Astrocyte (in vitro differentiated cells and primary cell): Measurements from ENCODE around the gene RGS1. TPM values are rescaled to one million over a fixed set of nuclear protein-coding genes. Genes with fewer than 3 reads are reported as not detected.

Experiments used
- DNase-seq: peaks from one replicate; pipeline ENCODE4 v3.0.0-alpha.2; 2010; ENCODE audit warnings: low read depth
- FAIRE-seq: peaks from 2 replicates; lab custom pipeline; 2011; peaks lifted over from hg19 to GRCh38; lab: Jason Lieb, UNC
- H2AFZ ChIP-seq: 2 replicates; pipeline ENCODE4 v1.6.0; 2012; ENCODE audit warnings: low read depth, low read length, inconsistent platforms
- H3K27ac ChIP-seq: 2 replicates; pipeline ENCODE4 v1.5.1; 2011; ENCODE audit warnings: low read depth, low read length, inconsistent platforms
- H3K27me3 ChIP-seq: 2 replicates; pipeline ENCODE4 v1.6.0; 2011; ENCODE audit warnings: low read length, inconsistent platforms; ENCODE audit not compliant: insufficient read depth
- H3K36me3 ChIP-seq: 2 replicates; pipeline ENCODE4 v1.5.1; 2011; ENCODE audit warnings: low read length, inconsistent platforms; ENCODE audit not compliant: insufficient read depth
- H3K4me1 ChIP-seq: 2 replicates; pipeline ENCODE4 v1.5.1; 2011; ENCODE audit warnings: low read length, inconsistent platforms; ENCODE audit not compliant: insufficient read depth
- H3K4me2 ChIP-seq: 2 replicates; pipeline ENCODE4 v1.6.0; 2012; ENCODE audit warnings: low read length, inconsistent platforms
- H3K4me3 ChIP-seq: 2 replicates; pipeline ENCODE4 v1.5.1; 2011; ENCODE audit warnings: low read depth, mild to moderate bottlenecking, low read length, inconsistent platforms; ENCODE audit not compliant: insufficient read depth
- H3K79me2 ChIP-seq: 2 replicates; pipeline ENCODE4 v1.6.0; 2012; ENCODE audit warnings: mild to moderate bottlenecking, low read length, inconsistent platforms; ENCODE audit not compliant: insufficient read depth
- H3K9ac ChIP-seq: 2 replicates; pipeline ENCODE4 v1.6.0; 2012; ENCODE audit warnings: mild to moderate bottlenecking, low read length, inconsistent platforms
- H3K9me3 ChIP-seq: 2 replicates; pipeline ENCODE4 v1.5.1; 2012; ENCODE audit warnings: low read depth, mild to moderate bottlenecking, low read length, inconsistent platforms; ENCODE audit not compliant: insufficient read depth
- H4K20me1 ChIP-seq: 2 replicates; pipeline ENCODE4 v1.6.0; 2012; ENCODE audit warnings: low read length, inconsistent platforms; ENCODE audit not compliant: insufficient read depth
- H3K27ac Mint-ChIP-seq: one replicate; pipeline ENCODE4 v1.8.0; 2021; ENCODE audit warnings: mild to moderate bottlenecking, mixed read lengths; ENCODE audit not compliant: unreplicated experiment
- H3K27me3 Mint-ChIP-seq: one replicate; pipeline ENCODE4 v1.8.0; 2021; ENCODE audit warnings: low read depth, mixed read lengths; ENCODE audit not compliant: unreplicated experiment
- H3K36me3 Mint-ChIP-seq: one replicate; pipeline ENCODE4 v1.8.0; 2021; ENCODE audit warnings: low read depth, mixed read lengths; ENCODE audit not compliant: unreplicated experiment
- H3K4me1 Mint-ChIP-seq: one replicate; pipeline ENCODE4 v1.8.0; 2021; ENCODE audit warnings: low read depth, mixed read lengths; ENCODE audit not compliant: unreplicated experiment
- H3K4me3 Mint-ChIP-seq: one replicate; pipeline ENCODE4 v1.8.0; 2021; ENCODE audit warnings: mild to moderate bottlenecking, moderate library complexity, mixed read lengths; ENCODE audit not compliant: unreplicated experiment
- H3K9me3 Mint-ChIP-seq: one replicate; pipeline ENCODE4 v1.8.0; 2021; ENCODE audit warnings: mild to moderate bottlenecking, mixed read lengths; ENCODE audit not compliant: unreplicated experiment
- EZH2 ChIP-seq: IDR thresholded peaks from 2 replicates; pipeline ENCODE4 v1.6.1; 2012; ENCODE audit warnings: mild to moderate bottlenecking, low read length, inconsistent platforms; ENCODE audit not compliant: insufficient read depth
- total RNA-seq: library from RNA; stranded (reverse); gene quantifications from 2 replicates; pipeline ENCODE4 v1.2.1, GENCODE V29; 2021
- TF ChIP-seq, protein P1 (sequence below): IDR thresholded peaks from 2 replicates; pipeline ENCODE4 v1.5.1; 2011; ENCODE audit warnings: low read depth, mild to moderate bottlenecking, inconsistent platforms, low read length, moderate library complexity; ENCODE audit not compliant: insufficient read depth

Gene RGS1
- total RNA-seq, 1 donor from 2014 or later = not detected

DNA sequence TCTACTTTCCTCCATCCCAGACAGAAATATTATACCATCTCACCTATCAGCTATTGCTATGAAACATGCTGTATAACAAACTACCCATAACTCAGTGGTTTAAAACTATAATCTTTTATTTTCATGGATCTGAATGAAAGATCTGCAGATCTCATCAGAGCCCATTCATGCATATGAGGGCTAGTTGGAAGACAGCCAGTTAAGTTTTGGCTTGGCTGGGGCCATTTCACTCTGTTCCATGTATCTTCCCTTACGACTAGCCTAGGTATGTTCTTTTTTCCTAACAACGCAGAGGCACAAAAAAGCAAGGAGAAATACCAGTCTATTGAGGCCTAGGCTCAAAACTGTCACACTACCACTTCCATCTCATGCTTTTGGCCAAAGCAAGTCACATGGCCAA lies 28.1 kb upstream of the RGS1 start:
- H3K4me3 ChIP-seq = no peak overlapping the region
- H3K4me1 ChIP-seq = peaks cover 25% of the 10 kb centered on the region
- no peak for FAIRE-seq
- no peak overlapping the region for H3K27ac ChIP-seq
- Mint-ChIP-seq H3K4me1 (peaks cover 32% of the 10 kb centered on the region), H3K27me3 (no peaks in the 10 kb centered on the region), H3K9me3 (no peaks in the 10 kb centered on the region), H3K36me3 (no peaks in the 10 kb centered on the region), H3K4me3 (no peak overlapping the region), H3K27ac (no peak overlapping the region)
- H3K36me3 ChIP-seq = no peaks in the 10 kb centered on the region
- H3K79me2 ChIP-seq = no peaks in the 10 kb centered on the region
- no peak overlapping the region for H2AFZ ChIP-seq
- no peaks in the 10 kb centered on the region for H4K20me1 ChIP-seq
- H3K27me3 ChIP-seq = no peaks in the 10 kb centered on the region
- no peak for DNase-seq
- no peaks in the 10 kb centered on the region for H3K9me3 ChIP-seq
- no peak overlapping the region for H3K4me2 ChIP-seq
- no peak overlapping the region for H3K9ac ChIP-seq
- TF ChIP-seq, protein P1, sequence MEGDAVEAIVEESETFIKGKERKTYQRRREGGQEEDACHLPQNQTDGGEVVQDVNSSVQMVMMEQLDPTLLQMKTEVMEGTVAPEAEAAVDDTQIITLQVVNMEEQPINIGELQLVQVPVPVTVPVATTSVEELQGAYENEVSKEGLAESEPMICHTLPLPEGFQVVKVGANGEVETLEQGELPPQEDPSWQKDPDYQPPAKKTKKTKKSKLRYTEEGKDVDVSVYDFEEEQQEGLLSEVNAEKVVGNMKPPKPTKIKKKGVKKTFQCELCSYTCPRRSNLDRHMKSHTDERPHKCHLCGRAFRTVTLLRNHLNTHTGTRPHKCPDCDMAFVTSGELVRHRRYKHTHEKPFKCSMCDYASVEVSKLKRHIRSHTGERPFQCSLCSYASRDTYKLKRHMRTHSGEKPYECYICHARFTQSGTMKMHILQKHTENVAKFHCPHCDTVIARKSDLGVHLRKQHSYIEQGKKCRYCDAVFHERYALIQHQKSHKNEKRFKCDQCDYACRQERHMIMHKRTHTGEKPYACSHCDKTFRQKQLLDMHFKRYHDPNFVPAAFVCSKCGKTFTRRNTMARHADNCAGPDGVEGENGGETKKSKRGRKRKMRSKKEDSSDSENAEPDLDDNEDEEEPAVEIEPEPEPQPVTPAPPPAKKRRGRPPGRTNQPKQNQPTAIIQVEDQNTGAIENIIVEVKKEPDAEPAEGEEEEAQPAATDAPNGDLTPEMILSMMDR = no peak
- no peak for TF ChIP-seq EZH2

DNA sequence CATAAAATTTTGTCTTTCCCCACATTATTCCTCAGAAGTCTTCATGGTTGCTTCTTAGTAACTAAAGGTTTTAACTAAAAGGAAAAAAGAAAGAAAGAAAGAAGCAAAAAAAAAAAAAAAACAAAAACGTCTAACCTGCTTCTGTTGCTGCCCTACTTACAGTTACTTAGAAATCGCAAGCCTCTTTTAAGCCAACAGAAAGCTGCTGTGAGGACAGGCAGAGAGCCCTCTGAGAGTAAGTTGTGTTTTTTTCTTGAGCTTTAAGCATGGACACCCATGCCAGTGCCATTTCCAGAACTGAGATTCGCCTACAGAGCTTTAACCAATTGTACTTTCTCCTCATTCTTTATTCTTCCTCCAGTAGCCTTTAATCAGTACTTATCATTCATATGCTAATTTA lies 25.6 kb upstream of the RGS1 start:
- no peaks in the 10 kb centered on the region for H3K27me3 Mint-ChIP-seq
- Histone ChIP-seq H3K4me1 (peaks cover 21% of the 10 kb centered on the region), H3K36me3 (no peaks in the 10 kb centered on the region), H3K9me3 (no peaks in the 10 kb centered on the region), H3K27me3 (no peaks in the 10 kb centered on the region), H3K9ac (no peak overlapping the region), H3K4me2 (no peak overlapping the region), H3K4me3 (no peak overlapping the region), H3K27ac (no peak overlapping the region), H3K79me2 (no peaks in the 10 kb centered on the region), H2AFZ (no peak overlapping the region), H4K20me1 (no peaks in the 10 kb centered on the region)
- peak overlapping the region; percentile 34 for H3K27ac Mint-ChIP-seq
- no peak for FAIRE-seq
- peaks cover 29% of the 10 kb centered on the region for H3K4me1 Mint-ChIP-seq
- TF ChIP-seq, protein P1 = no peak
- TF ChIP-seq EZH2 = no peak
- H3K4me3 Mint-ChIP-seq = no peak overlapping the region
- no peaks in the 10 kb centered on the region for H3K36me3 Mint-ChIP-seq
- no peak for DNase-seq
- H3K9me3 Mint-ChIP-seq = no peaks in the 10 kb centered on the region

GRCh38 chr1:192550922-192551534 lies 24.5 kb upstream of the RGS1 start:
- TF ChIP-seq, protein P1 = no peak
- no peak for TF ChIP-seq EZH2
- H2AFZ ChIP-seq = no peak overlapping the region
- no peaks in the 10 kb centered on the region for H3K79me2 ChIP-seq
- no peak overlapping the region for H3K4me3 ChIP-seq
- H4K20me1 ChIP-seq = no peaks in the 10 kb centered on the region
- H3K9me3 Mint-ChIP-seq = no peaks in the 10 kb centered on the region
- no peaks in the 10 kb centered on the region for H3K9me3 ChIP-seq
- no peak overlapping the region for H3K4me3 Mint-ChIP-seq
- no peaks in the 10 kb centered on the region for H3K27me3 Mint-ChIP-seq
- no peaks in the 10 kb centered on the region for H3K36me3 ChIP-seq
- H3K9ac ChIP-seq = no peak overlapping the region
- H3K4me1 ChIP-seq = peaks cover 16% of the 10 kb centered on the region
- no peaks in the 10 kb centered on the region for H3K36me3 Mint-ChIP-seq
- H3K27me3 ChIP-seq = no peaks in the 10 kb centered on the region
- DNase-seq = peak; percentile 97
- peak overlapping the region; percentile 72 for H3K27ac Mint-ChIP-seq
- H3K4me2 ChIP-seq = peak overlapping the region; percentile 57
- peak overlapping the region; percentile 53 for H3K27ac ChIP-seq
- FAIRE-seq = peak; percentile 85
- H3K4me1 Mint-ChIP-seq = peaks cover 20% of the 10 kb centered on the region
